Upper lobe of right lung (tissue), 1 donor: ENCODE results near the gene PTBP1. TPM values are rescaled to one million over a fixed set of nuclear protein-coding genes. Genes with fewer than 3 reads are reported as not detected.

Source experiments
- ATAC-seq: fragments of 200-7000 bp; cut with Tn5 transposase; one replicate; pipeline ENCODE4 v1.9.1; 2020; ENCODE audit warnings: mild to moderate bottlenecking, moderate library complexity
- DNase-seq: peaks from one replicate; pipeline ENCODE4 v3.0.0-alpha.2; 2020
- H3K27ac ChIP-seq: fragments of 200-600 bp; one replicate; pipeline ENCODE4 v1.8.0; 2022
- H3K27me3 ChIP-seq: fragments of 200-600 bp; one replicate; pipeline ENCODE4 v1.8.0; 2022; ENCODE audit warnings: mild to moderate bottlenecking
- H3K36me3 ChIP-seq: fragments of 200-600 bp; one replicate; pipeline ENCODE4 v1.8.0; 2022
- H3K4me1 ChIP-seq: fragments of 200-600 bp; one replicate; pipeline ENCODE4 v1.8.0; 2022
- H3K4me3 ChIP-seq: fragments of 200-600 bp; one replicate; pipeline ENCODE4 v1.8.0; 2022; ENCODE audit warnings: mild to moderate bottlenecking
- H3K9me3 ChIP-seq: fragments of 200-600 bp; one replicate; pipeline ENCODE4 v1.8.0; 2022
- intact Hi-C: fragments of 100-400 bp; cut with DNase I; formaldehyde crosslinking; loops from one replicate; pipeline ENCODE4 v1.11.0; 2022
- microRNA-seq: library from miRNA; unstranded; fragments of <30 nt; microRNA quantifications from one replicate; pipeline ENCODE4 v1.2.0, GENCODE V29; 2020; ENCODE audit warnings: borderline microRNAs expressed
- total RNA-seq: library from RNA; stranded (reverse); fragmentation: NEBNext Ultra II Directional; extraction: Animal tissue kit (Norgen Biotek cat#: 25700); gene quantifications from one replicate; pipeline ENCODE4 v1.2.1, GENCODE V29; 2021
- TF ChIP-seq, protein P1 (sequence below): fragments of 200-600 bp; IDR thresholded peaks from one replicate; pipeline ENCODE4 v1.8.0; 2022; ENCODE audit warnings: antibody characterized with exemption
- donor health status: DM: no; HTN: yes; CAD: no; lungs with severe emphysema.

PTBP1 gene
- total RNA-seq, 1 donor from 2014 or later = 245 TPM

DNA sequence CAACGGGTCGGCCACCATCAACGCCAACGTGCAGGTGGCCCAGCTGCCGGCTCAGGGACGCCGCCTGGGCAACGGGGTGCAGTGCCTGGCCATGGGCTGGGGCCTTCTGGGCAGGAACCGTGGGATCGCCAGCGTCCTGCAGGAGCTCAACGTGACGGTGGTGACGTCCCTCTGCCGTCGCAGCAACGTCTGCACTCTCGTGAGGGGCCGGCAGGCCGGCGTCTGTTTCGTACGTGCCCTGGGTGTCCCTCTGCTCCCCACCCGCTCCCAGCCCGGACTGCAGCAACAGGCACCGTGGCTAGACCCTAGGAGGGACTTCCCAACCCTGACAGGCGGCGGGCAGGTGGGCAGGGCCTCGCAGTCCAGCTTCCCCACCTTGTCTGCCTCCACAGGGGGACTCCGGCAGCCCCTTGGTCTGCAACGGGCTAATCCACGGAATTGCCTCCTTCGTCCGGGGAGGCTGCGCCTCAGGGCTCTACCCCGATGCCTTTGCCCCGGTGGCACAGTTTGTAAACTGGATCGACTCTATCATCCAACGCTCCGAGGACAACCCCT is 58.4 kb downstream of the PTBP1 start:
- TF ChIP-seq, protein P1, sequence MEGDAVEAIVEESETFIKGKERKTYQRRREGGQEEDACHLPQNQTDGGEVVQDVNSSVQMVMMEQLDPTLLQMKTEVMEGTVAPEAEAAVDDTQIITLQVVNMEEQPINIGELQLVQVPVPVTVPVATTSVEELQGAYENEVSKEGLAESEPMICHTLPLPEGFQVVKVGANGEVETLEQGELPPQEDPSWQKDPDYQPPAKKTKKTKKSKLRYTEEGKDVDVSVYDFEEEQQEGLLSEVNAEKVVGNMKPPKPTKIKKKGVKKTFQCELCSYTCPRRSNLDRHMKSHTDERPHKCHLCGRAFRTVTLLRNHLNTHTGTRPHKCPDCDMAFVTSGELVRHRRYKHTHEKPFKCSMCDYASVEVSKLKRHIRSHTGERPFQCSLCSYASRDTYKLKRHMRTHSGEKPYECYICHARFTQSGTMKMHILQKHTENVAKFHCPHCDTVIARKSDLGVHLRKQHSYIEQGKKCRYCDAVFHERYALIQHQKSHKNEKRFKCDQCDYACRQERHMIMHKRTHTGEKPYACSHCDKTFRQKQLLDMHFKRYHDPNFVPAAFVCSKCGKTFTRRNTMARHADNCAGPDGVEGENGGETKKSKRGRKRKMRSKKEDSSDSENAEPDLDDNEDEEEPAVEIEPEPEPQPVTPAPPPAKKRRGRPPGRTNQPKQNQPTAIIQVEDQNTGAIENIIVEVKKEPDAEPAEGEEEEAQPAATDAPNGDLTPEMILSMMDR = no peak
- intact Hi-C loops = loop anchor here (5.0 to 10.0 kb wide), 2 partner anchors 62 to 91 kb away; partner anchors contain the start of gene KISS1R
- peak; percentile 65 for DNase-seq

DNA sequence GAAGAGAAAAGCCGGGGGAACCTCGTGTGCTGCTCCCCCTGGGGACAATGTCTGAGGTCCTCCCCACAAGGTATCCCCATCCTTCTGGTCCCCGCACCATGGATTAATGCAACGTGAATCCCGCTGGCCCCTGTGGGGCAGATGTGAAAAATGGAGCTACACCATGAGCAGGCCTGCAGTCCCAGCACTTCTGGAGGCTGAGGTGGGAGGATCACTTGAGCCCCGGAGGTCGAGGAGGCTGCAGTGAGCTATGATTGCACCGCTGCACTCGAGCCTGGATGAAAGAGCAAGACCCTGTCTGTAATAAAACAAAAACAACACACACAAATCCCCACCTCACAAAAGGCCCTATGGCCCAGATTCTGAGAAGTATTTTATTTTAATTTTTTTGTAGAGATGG is 61.0 kb downstream of the PTBP1 start:
- Histone ChIP-seq H3K27ac (no peak overlapping the region), H3K9me3 (no peaks in the 10 kb centered on the region), H3K4me3 (no peak overlapping the region), H3K36me3 (no peaks in the 10 kb centered on the region), H3K27me3 (peaks cover 2% of the 10 kb centered on the region), H3K4me1 (peaks cover 12% of the 10 kb centered on the region)
- intact Hi-C loops = loop anchor here (5.0 to 10.0 kb wide), 2 partner anchors 59 to 93 kb away; partner anchors contain the start of gene KISS1R
- DNase-seq = no peak
- TF ChIP-seq, protein P1 = no peak
- no peak for ATAC-seq

More for the DNA sequence above, 58.4 kb downstream of the PTBP1 start:
- no peak overlapping the region for H3K4me3 ChIP-seq
- no peaks in the 10 kb centered on the region for H3K9me3 ChIP-seq
- H3K4me1 ChIP-seq = peaks cover 17% of the 10 kb centered on the region
- peaks cover 19% of the 10 kb centered on the region for H3K27me3 ChIP-seq
- no peak overlapping the region for H3K27ac ChIP-seq
- no peak for ATAC-seq
- no peaks in the 10 kb centered on the region for H3K36me3 ChIP-seq

GRCh38 chr19:858868-859843 is 61.9 kb downstream of the PTBP1 start, which contains the start of gene CFD:
Gene CFD, plus strand, starts transcription at chr19:859664. Its CDS starts 26 bp downstream, at chr19:859690.
- TF ChIP-seq, protein P1 = no peak
- peak; percentile 82 for DNase-seq
- peak within 1 kb of the TSS; percentile 72 for H3K27ac ChIP-seq
- H3K4me3 ChIP-seq = peak within 1 kb of the TSS; percentile 55
- peaks cover 14% of the 10 kb centered on the region for H3K4me1 ChIP-seq
- H3K9me3 ChIP-seq = no peaks in the 10 kb centered on the region
- no peaks in the 10 kb centered on the region for H3K36me3 ChIP-seq
- peak; percentile 19 for ATAC-seq
- H3K27me3 ChIP-seq = no peaks in the 10 kb centered on the region
- intact Hi-C loops = loop anchor here (5.0 to 10.0 kb wide), 2 partner anchors 58 to 94 kb away; partner anchors contain the start of gene KISS1R

- intact Hi-C loops = no loop called here
Observed at GRCh38 chr19:861141-861755, 64.0 kb downstream of the PTBP1 start.

More at GRCh38 chr19:861141-861755, 64.0 kb downstream of the PTBP1 start:
- Histone ChIP-seq H3K27me3 (no peaks in the 10 kb centered on the region), H3K27ac (no peak overlapping the region), H3K4me1 (peaks cover 15% of the 10 kb centered on the region), H3K36me3 (no peaks in the 10 kb centered on the region), H3K9me3 (no peaks in the 10 kb centered on the region), H3K4me3 (peak overlapping the region; percentile 55)
- DNase-seq (peak; percentile 65), ATAC-seq (no peak)
- TF ChIP-seq, protein P1 = no peak

Small RNAs within 50 kb of the gene (microRNA-seq; reads per million reads assigned to microRNA genes)
- gene MIR3187 (0.83 reads per million), gene MIR4745 (0.83 reads per million)

Other genes starting within 250 kb of the PTBP1 start
- gene BSG, start 224.9 kb upstream of the PTBP1 start, total RNA-seq = 359 TPM
- 0.52 TPM for gene HCN2, start 207.6 kb upstream of the PTBP1 start, total RNA-seq
- 36.0 TPM for gene POLRMT, start 163.9 kb upstream of the PTBP1 start, total RNA-seq
- 0.52 TPM for gene FGF22, start 157.6 kb upstream of the PTBP1 start, total RNA-seq
- gene RNF126, start 134.2 kb upstream of the PTBP1 start, total RNA-seq = 32.9 TPM
- 114 TPM for gene FSTL3, start 121.1 kb upstream of the PTBP1 start, total RNA-seq
- gene PRSS57, start 102.0 kb upstream of the PTBP1 start, total RNA-seq = not detected
- 56.9 TPM for gene PALM, start 88.5 kb upstream of the PTBP1 start, total RNA-seq
- gene MISP, start 46.3 kb upstream of the PTBP1 start, total RNA-seq = 15.9 TPM
- gene PLPPR3, start 24.5 kb downstream of the PTBP1 start, total RNA-seq = 0.46 TPM
- gene AZU1, start 30.4 kb downstream of the PTBP1 start, total RNA-seq = 0.75 TPM
- not detected for gene PRTN3, start 43.5 kb downstream of the PTBP1 start, total RNA-seq
- gene ELANE, start 54.9 kb downstream of the PTBP1 start, total RNA-seq = 0.52 TPM
- 153 TPM for gene CFD, start 62.2 kb downstream of the PTBP1 start, total RNA-seq
- gene MED16, start 95.7 kb downstream of the PTBP1 start, total RNA-seq = 51.8 TPM
- gene RNU6-9, start 96.0 kb downstream of the PTBP1 start, total RNA-seq = not detected
- gene R3HDM4, start 115.8 kb downstream of the PTBP1 start, total RNA-seq = 50.7 TPM
- gene KISS1R, start 119.9 kb downstream of the PTBP1 start, total RNA-seq = not detected
- 16.1 TPM for gene ARID3A, start 128.6 kb downstream of the PTBP1 start, total RNA-seq
- gene WDR18, start 186.9 kb downstream of the PTBP1 start, total RNA-seq = 21.9 TPM
- gene GRIN3B, start 203.0 kb downstream of the PTBP1 start, total RNA-seq = not detected
- 167 TPM for gene TMEM259, start 223.7 kb downstream of the PTBP1 start, total RNA-seq
- gene RNU6-2, start 224.1 kb downstream of the PTBP1 start, total RNA-seq = not detected
- 220 TPM for gene CNN2, start 229.2 kb downstream of the PTBP1 start, total RNA-seq
- gene ABCA7, start 242.7 kb downstream of the PTBP1 start, total RNA-seq = 51.0 TPM